H9 (cell line): ENCODE results near the gene NRN1. TPM values are rescaled to one million over a fixed set of nuclear protein-coding genes. Genes with fewer than 3 reads are reported as not detected.

Experiments
- DNase-seq: peaks from one replicate; pipeline ENCODE4 v3.0.0-alpha.2; 2017
- H2AFZ ChIP-seq: one replicate; pipeline ENCODE4 v1.6.1; 2013; ENCODE audit warnings: mild to moderate bottlenecking, low read length, control low read depth, moderate library complexity
- H2AK5ac ChIP-seq: 2 replicates; pipeline ENCODE4 v1.6.1; 2013; ENCODE audit warnings: low read length, control low read depth, mixed read lengths; ENCODE audit not compliant: insufficient read length
- H2BK120ac ChIP-seq: one replicate; pipeline ENCODE4 v1.6.1; 2013; ENCODE audit warnings: low read depth, mild to moderate bottlenecking, low read length, control low read depth, inconsistent platforms; ENCODE audit not compliant: poor library complexity, severe bottlenecking
- H2BK12ac ChIP-seq: 2 replicates; pipeline ENCODE4 v1.6.1; 2013; ENCODE audit warnings: low read length, control low read depth, mixed read lengths, low read depth; ENCODE audit not compliant: insufficient read length
- H2BK15ac ChIP-seq: 2 replicates; pipeline ENCODE4 v1.6.1; 2013; ENCODE audit warnings: low read depth, low read length, control low read depth
- H2BK20ac ChIP-seq: one replicate; pipeline ENCODE4 v1.6.1; 2013; ENCODE audit warnings: low read depth, mild to moderate bottlenecking, low read length, control low read depth, inconsistent platforms; ENCODE audit not compliant: poor library complexity, severe bottlenecking
- H2BK5ac ChIP-seq: 2 replicates; pipeline ENCODE4 v1.6.1; 2013; ENCODE audit warnings: low read length, control low read depth, mixed read lengths; ENCODE audit not compliant: insufficient read length
- H3K14ac ChIP-seq: 2 replicates; pipeline ENCODE4 v1.6.1; 2013; ENCODE audit warnings: low read length, control low read depth; ENCODE audit not compliant: insufficient read depth
- H3K18ac ChIP-seq: 2 replicates; pipeline ENCODE4 v1.6.1; 2013; ENCODE audit warnings: low read depth, mild to moderate bottlenecking, mixed read lengths, low read length, control low read depth; ENCODE audit not compliant: insufficient read length
- H3K23ac ChIP-seq: 2 replicates; pipeline ENCODE4 v1.6.1; 2013; ENCODE audit warnings: low read length, control low read depth, mixed read lengths, low read depth; ENCODE audit not compliant: insufficient read length
- H3K23me2 ChIP-seq: 2 replicates; pipeline ENCODE4 v1.6.1; 2013; ENCODE audit warnings: low read depth, mild to moderate bottlenecking, mixed read lengths, low read length, control low read depth; ENCODE audit not compliant: insufficient read length, poor library complexity, severe bottlenecking
- H3K27ac ChIP-seq: 2 replicates; pipeline ENCODE4 v1.5.1; 2013; ENCODE audit warnings: low read length, control low read depth, mixed read lengths, low read depth; ENCODE audit not compliant: insufficient read length
- H3K27me3 ChIP-seq: 2 replicates; pipeline ENCODE4 v1.6.1; 2013; ENCODE audit warnings: low read length, control low read depth, inconsistent platforms; ENCODE audit not compliant: insufficient read depth
- H3K4ac ChIP-seq: 2 replicates; pipeline ENCODE4 v1.6.1; 2013; ENCODE audit warnings: low read depth, mild to moderate bottlenecking, control low read depth, inconsistent platforms, low read length, moderate library complexity
- H3K4me1 ChIP-seq: 2 replicates; pipeline ENCODE4 v1.6.1; 2013; ENCODE audit warnings: low read length, control low read depth, inconsistent platforms; ENCODE audit not compliant: insufficient read depth
- H3K4me2 ChIP-seq: 2 replicates; pipeline ENCODE4 v1.6.1; 2013; ENCODE audit warnings: low read length, control low read depth, mixed read lengths; ENCODE audit not compliant: insufficient read length, insufficient read depth
- H3K56ac ChIP-seq: 2 replicates; pipeline ENCODE4 v1.6.1; 2013; ENCODE audit warnings: low read depth, mild to moderate bottlenecking, mixed read lengths, low read length, control low read depth; ENCODE audit not compliant: insufficient read length
- H3K79me1 ChIP-seq: 2 replicates; pipeline ENCODE4 v1.6.1; 2013; ENCODE audit warnings: low read depth, mild to moderate bottlenecking, moderate library complexity, low read length, control low read depth, inconsistent platforms; ENCODE audit not compliant: insufficient read depth, poor library complexity, severe bottlenecking
- H3K79me2 ChIP-seq: 2 replicates; pipeline ENCODE4 v1.6.1; 2013; ENCODE audit warnings: low read length, control low read depth, inconsistent platforms; ENCODE audit not compliant: insufficient read depth
- H3K9ac ChIP-seq: 2 replicates; pipeline ENCODE4 v1.6.1; 2013; ENCODE audit warnings: low read length, control low read depth, mixed read lengths; ENCODE audit not compliant: insufficient read length; ENCODE audit errors: extremely low read depth
- H3K9me3 ChIP-seq: one replicate; pipeline ENCODE4 v1.6.1; 2013; ENCODE audit warnings: low read depth, low read length, inconsistent platforms; ENCODE audit not compliant: control insufficient read depth
- H3T11ph ChIP-seq: one replicate; pipeline ENCODE4 v1.6.1; 2013; ENCODE audit warnings: mild to moderate bottlenecking, low read length, control low read depth, inconsistent platforms
- H4K20me1 ChIP-seq: one replicate; pipeline ENCODE4 v1.6.1; 2013; ENCODE audit not compliant: control insufficient read depth, insufficient read length, insufficient read depth
- H4K5ac ChIP-seq: 2 replicates; pipeline ENCODE4 v1.6.1; 2013; ENCODE audit warnings: low read depth, mild to moderate bottlenecking, mixed read lengths, low read length, control low read depth; ENCODE audit not compliant: insufficient read length
- H4K8ac ChIP-seq: replicated peaks from 2 replicates; pipeline ENCODE4 v1.6.1; 2013; ENCODE audit warnings: low read length, control low read depth, mixed read lengths, low read depth; ENCODE audit not compliant: insufficient read length
- H4K91ac ChIP-seq: 2 replicates; pipeline ENCODE4 v1.6.1; 2013; ENCODE audit warnings: low read depth, mild to moderate bottlenecking, moderate library complexity, mixed read lengths, low read length, control low read depth; ENCODE audit not compliant: insufficient read length
- H3K27ac Mint-ChIP-seq, 3 experiments: 2 replicates in 2 of 3; 3 replicates in 1 of 3; pipeline ENCODE4 v1.8.0; 2020 to 2021; ENCODE audit warnings: mixed read lengths in 3 of 3, mild to moderate bottlenecking in 1 of 3, moderate library complexity in 1 of 3
- H3K27me3 Mint-ChIP-seq: 2 replicates; pipeline ENCODE4 v1.8.0; 2021; ENCODE audit warnings: low read depth, mild to moderate bottlenecking, moderate library complexity, mixed read lengths
- H3K36me3 Mint-ChIP-seq, 3 experiments: 2 replicates in 2 of 3; 3 replicates in 1 of 3; pipeline ENCODE4 v1.8.0; 2020 to 2021; ENCODE audit warnings: low read depth in 3 of 3, mixed read lengths in 3 of 3; ENCODE audit not compliant: insufficient read depth in 1 of 3
- H3K4me1 Mint-ChIP-seq, 2 experiments: 2 replicates each; pipeline ENCODE4 v1.8.0; 2020; ENCODE audit warnings: mixed read lengths in 2 of 2
- H3K4me3 Mint-ChIP-seq, 2 experiments: 2 replicates in 1 of 2; 3 replicates in 1 of 2; pipeline ENCODE4 v1.8.0; 2020 to 2021; ENCODE audit warnings: mild to moderate bottlenecking in 2 of 2, mixed read lengths in 2 of 2, moderate library complexity in 1 of 2
- H3K9me3 Mint-ChIP-seq, 2 experiments: 2 replicates in 1 of 2; 3 replicates in 1 of 2; pipeline ENCODE4 v1.8.0; 2020; ENCODE audit warnings: mild to moderate bottlenecking in 2 of 2, mixed read lengths in 2 of 2, moderate library complexity in 1 of 2
- CTCF ChIP-seq: fragments of 200-600 bp; sonication (generic); conservative IDR thresholded peaks from 3 replicates; pipeline ENCODE4 v1.8.0; 2021; ENCODE audit warnings: antibody characterized with exemption, mild to moderate bottlenecking
- WGBS: extraction: QIAGEN DNeasy Blood & Tissue Kit; methylation state at CpG from one replicate; pipeline ENCODE4 v1.1.7; 2013; ENCODE audit warnings: missing lambda C conversion rate, low lambda C conversion rate, mixed read lengths; ENCODE audit not compliant: insufficient read length; ENCODE audit errors: extremely low coverage; 5-methylcytosine and 5-hydroxymethylcytosine counted together
- total RNA-seq: library from RNA; stranded (reverse); gene quantifications from 2 replicates; pipeline ENCODE4 v1.2.1, GENCODE V29; 2021

The NRN1 gene
- total RNA-seq, 1 experiment from 2014 or later, result not detected

- Mint-ChIP-seq H3K4me1 (peaks cover 0 to 4% of the 10 kb centered on the region in 2 experiments; a peak in 1 of 4 replicates), H3K27me3 (peaks cover 20% of the 10 kb centered on the region), H3K36me3 (no peaks in the 10 kb centered on the region; a peak in 1 of 7 replicates), H3K4me3 (no peak overlapping the region), H3K27ac (no peak overlapping the region), H3K9me3 (no peaks in the 10 kb centered on the region)
- Histone ChIP-seq H3K23me2 (no peaks in the 10 kb centered on the region), H3K27ac (no peak overlapping the region), H3K23ac (no peak overlapping the region), H3K4ac (no peak overlapping the region), H2BK12ac (no peak overlapping the region), H2BK120ac (no peak overlapping the region), H3K18ac (no peak overlapping the region), H3K9ac (no peak overlapping the region), H3K4me2 (no peak overlapping the region), H4K8ac (no peak overlapping the region), H3T11ph (no peak overlapping the region), H2BK15ac (no peak overlapping the region), H2BK20ac (no peak overlapping the region), H3K9me3 (no peaks in the 10 kb centered on the region), H3K4me1 (no peaks in the 10 kb centered on the region), H3K14ac (no peak overlapping the region), H2AFZ (no peak overlapping the region), H3K79me1 (no peaks in the 10 kb centered on the region), H4K20me1 (no peaks in the 10 kb centered on the region), H3K56ac (no peak overlapping the region), H3K79me2 (no peaks in the 10 kb centered on the region), H4K5ac (no peak overlapping the region), H2BK5ac (no peak overlapping the region), H4K91ac (no peak overlapping the region), H2AK5ac (no peak overlapping the region), H3K27me3 (no peaks in the 10 kb centered on the region)
- no peak for TF ChIP-seq CTCF
- WGBS, result no CpG with 5 or more reads among the region's 4 CpGs
- DNase-seq, result no peak
Measured at GRCh38 chr6:6033858-6034257, 27.1 kb upstream of the NRN1 start.
